GM21367 (cell line): ENCODE data around the gene DNAH11.
"Not testable (repeated sequence)": the region's sequence is repeated elsewhere in the genome, so short reads cannot be mapped to it uniquely, and the experiment has no call there.

Experiments
- ATAC-seq: cut with Tn5 transposase; IDR thresholded peaks from one replicate; pipeline ENCODE4 v1.9.1; 2021; ENCODE audit not compliant: unreplicated experiment

DNAH11 gene

DNA sequence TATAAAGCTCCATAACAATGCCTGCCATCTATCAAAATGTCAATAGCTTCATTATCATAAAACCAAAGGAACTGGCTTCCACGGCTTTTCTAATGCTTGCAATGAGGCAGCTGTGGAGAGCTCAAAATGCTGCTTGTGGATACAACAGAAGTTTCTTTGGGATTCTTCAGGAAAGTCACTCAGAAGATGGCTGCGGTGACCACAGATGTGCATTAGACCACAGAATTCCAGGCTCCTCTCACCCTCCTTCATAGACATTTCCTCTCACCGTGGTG is 325.7 kb downstream of the DNAH11 start:
- no peak for ATAC-seq

DNA sequence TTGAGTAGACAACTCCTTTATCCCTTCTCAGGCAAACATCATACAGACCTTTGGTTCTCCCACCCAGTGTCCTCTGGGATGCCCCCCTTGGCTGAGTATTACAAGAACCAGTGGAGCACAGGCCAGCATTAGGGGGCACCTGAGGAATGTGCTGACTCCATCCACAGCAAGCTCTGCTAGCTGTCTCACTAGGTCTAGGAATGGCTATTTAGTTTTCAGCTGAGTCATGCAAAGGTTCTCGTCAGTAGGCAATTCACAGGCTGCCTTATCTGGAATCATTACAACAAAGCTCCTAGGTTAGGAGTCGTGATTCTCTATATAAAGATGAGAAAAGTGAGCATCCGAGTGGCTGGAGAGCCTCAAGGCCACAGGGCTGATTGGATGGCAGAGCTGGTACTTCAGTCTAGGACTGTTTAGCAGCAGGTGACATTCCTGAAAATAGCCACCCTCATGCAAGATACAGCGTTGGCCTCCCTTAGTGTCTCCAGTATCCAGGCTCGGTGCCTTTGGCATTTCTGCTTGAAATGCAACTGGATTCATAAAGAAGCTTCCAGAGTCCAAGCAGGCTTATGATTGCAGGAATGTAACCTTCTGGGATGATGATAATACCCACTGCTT is 327.1 kb downstream of the DNAH11 start:
- no peak for ATAC-seq

GRCh38 chr7:21883069-21883468 is 340.2 kb downstream of the DNAH11 start:
- no peak for ATAC-seq

- ATAC-seq, result not testable (repeated sequence)
Observed at GRCh38 chr7:21883501-21883900, 340.7 kb downstream of the DNAH11 start.

GRCh38 chr7:21884496-21884895 is 341.7 kb downstream of the DNAH11 start:
- ATAC-seq, result no peak

DNA sequence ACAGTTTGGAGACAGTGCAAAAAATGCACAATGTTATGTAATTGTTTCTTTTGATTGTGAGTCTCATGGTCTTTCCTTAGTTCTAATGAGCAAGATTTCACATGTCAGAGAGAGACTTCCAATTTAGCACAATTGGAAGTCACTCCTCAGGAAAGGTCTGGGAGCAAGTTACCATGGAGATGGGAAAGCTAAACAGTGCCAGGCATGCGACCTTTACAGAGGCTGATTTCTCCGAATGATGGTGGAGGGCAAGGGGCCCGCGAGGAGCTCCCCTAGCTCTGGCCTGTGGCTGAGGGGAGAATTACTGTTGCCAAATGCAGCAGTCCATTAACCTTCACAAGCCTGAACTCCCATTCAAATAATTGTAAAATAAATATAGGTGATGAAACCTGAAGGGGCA is 343.6 kb downstream of the DNAH11 start:
- ATAC-seq, result no peak

- no peak for ATAC-seq
Observed at GRCh38 chr7:21887353-21887752, 344.5 kb downstream of the DNAH11 start.

GRCh38 chr7:21887779-21888178 is 344.9 kb downstream of the DNAH11 start:
- ATAC-seq, result no peak

- ATAC-seq, result no peak
Observed at GRCh38 chr7:21891291-21891690, 348.5 kb downstream of the DNAH11 start.

DNA sequence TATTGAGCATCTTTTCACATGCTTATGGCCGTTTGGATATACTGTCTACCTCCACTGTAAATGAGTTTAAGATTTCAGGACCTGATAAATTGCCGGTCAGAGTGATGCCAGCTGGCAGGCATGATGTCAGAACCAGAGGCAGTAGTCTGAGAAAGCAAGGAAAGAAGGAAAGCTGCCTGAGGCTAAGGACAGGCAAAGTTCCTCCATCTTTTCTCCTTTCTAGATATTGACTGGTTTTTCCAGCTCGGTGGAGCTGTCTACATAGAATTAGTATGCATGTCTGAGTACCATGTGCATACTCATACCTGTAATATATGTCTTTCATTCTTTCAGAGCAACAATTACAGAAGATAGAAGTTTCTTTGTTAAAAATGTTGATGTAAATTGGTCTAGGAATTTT is 350.6 kb downstream of the DNAH11 start:
- ATAC-seq, result no peak

- ATAC-seq, result peak; percentile 93
Observed at GRCh38 chr7:21898265-21898930, 355.6 kb downstream of the DNAH11 start.

DNA sequence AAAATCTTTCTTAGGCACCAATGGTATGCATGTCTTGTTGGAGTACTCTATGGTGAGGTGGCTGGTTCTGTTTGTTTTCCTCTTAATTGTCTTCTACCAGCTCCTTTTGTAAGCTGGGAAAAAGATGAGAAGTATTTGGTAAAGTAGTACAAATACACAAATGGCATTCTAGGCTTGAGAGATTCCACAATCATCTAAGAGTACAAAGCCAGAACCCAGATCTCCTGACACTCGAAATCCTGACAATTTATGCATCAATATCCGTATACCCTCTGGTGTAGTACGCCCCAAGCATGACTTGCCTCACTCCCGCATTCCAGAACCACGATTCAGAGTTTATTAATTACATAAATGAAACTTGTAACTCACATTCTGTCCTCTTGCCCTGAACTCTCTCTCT is 359.4 kb downstream of the DNAH11 start:
- ATAC-seq, result no peak

DNA sequence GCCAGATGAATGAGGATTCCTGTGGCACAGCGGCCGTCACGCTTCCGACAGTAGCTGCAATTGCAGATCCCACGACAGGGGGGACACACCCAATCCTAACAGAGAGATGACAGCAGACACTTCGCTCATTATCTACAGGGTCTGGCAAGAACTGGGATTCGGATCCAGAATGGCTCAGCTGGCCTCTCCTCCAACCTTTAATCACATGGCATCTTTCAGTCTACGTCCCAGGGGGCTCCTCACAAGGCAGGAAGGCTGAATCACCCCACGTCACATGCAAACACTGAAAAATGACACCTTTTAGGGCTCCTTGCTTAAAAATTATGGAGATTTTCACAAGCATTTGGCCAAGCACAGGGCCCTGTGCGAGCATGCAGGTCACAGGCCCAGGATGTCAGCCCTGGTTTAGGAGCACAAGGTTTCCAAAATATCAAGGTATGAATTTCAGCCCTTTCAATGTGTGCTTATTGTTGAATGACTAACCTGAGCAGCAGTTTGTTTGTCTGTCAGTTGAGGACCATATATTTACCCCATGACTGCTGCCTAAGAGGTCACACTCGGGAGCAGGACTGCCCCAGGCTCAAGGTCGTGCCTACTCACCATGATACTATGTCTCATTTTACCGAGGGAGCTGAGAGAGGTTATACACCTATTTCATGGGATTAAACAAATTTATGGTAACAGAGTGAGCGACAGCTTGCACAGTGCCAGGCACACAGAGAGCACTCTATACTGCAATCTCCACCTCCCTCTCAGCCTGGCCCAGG is 360.4 kb downstream of the DNAH11 start:
- no peak for ATAC-seq

DNA sequence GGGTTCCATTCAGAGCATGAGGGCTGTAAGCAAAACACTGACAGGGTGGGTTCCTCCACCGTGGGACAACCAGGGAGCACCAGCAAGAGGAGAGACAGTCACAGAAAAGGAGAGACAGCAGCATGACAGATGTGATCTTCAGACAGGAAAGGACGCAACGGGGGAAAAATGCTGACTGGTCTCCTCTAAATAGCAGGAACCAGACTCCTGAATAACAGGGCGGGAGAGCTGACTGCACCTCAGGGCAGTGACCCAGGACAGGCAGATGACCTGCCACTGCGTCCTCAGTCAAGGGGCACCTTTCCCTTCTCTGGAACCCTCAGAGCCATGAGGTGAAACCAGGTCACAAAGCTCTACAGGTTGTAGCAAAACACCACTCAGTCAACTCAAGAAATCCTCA is 365.9 kb downstream of the DNAH11 start:
- no peak for ATAC-seq

GRCh38 chr7:21910253-21910652 is 367.4 kb downstream of the DNAH11 start:
- no peak for ATAC-seq

- no peak for ATAC-seq
Observed at GRCh38 chr7:21911341-21911875, 368.6 kb downstream of the DNAH11 start.

- no peak for ATAC-seq
Observed at GRCh38 chr7:21912305-21912704, 369.5 kb downstream of the DNAH11 start.

GRCh38 chr7:21912931-21913780 is 370.3 kb downstream of the DNAH11 start:
- no peak for ATAC-seq

DNA sequence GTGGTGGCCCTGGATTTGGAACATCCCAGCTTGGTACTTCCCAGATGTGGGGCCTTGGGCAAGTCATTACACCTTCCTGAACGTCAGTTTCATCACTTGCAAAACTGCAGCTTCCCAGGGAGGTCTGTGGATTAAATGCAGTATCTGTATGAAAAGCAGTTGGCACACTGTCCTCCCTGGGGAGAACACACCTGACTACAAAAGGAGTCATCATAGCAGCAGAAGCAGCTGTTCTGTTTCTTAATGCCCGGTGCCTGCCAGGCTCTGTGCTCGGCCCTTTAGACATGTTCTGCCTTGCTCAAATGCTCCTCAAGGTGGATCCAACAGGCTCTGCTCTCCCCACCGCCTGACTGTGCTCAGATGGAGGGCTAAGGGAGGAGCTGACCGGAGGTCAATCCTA is 371.8 kb downstream of the DNAH11 start:
- no peak for ATAC-seq

DNA sequence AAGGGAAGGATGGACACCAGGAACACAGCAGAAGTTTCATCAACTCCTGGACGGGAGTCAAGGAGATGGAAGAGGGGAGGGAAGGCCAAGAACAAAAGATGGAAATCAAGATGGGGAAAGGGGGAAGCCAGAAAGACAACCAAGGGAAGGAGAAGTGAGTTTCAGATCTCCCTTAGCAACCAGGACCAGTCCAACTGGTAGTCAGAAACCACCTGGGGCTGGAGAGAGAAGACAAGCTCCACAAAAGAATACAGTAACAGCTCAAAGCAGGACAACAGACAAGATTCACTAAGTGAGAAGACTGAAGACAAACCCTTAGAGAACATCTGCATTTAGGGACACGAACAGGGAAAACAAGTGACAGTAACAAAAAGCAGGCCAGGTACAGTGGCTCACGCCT is 372.3 kb downstream of the DNAH11 start:
- no peak for ATAC-seq

GRCh38 chr7:21916176-21916575 is 373.3 kb downstream of the DNAH11 start:
- no peak for ATAC-seq
